C4-2B (cell line): ENCODE results near the gene FBXO42.

ENCODE experiments used
- ZFX ChIP-seq: fragments of 450-650 bp; IDR thresholded peaks from 2 replicates; pipeline ENCODE4 v1.6.1; 2017
- TF ChIP-seq, protein P1 (sequence below): fragments of 450-650 bp; conservative IDR thresholded peaks from 2 replicates; pipeline ENCODE4 v1.5.1; 2017; ENCODE audit warnings: mild to moderate bottlenecking

DNA sequence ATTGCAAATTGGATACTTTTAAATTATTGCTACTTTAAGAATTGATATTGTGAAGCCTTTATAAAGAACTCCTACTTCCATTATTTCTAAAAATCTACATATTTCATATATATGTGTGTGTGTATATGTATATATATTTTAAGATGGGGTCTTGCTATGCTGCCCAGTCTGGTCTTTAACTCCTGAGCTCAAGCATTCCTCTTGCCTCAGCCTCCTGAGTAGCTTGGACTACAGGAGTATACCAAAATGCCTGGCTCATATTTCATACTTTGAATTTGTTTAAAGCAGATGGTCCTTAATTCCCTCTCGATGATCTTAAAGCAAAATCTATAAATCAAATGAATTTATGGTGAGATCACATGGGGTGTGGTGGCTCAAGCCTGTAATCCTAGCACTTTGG, 90.2 kb downstream of the FBXO42 start:
- TF ChIP-seq ZFX, result no peak
- TF ChIP-seq, protein P1, sequence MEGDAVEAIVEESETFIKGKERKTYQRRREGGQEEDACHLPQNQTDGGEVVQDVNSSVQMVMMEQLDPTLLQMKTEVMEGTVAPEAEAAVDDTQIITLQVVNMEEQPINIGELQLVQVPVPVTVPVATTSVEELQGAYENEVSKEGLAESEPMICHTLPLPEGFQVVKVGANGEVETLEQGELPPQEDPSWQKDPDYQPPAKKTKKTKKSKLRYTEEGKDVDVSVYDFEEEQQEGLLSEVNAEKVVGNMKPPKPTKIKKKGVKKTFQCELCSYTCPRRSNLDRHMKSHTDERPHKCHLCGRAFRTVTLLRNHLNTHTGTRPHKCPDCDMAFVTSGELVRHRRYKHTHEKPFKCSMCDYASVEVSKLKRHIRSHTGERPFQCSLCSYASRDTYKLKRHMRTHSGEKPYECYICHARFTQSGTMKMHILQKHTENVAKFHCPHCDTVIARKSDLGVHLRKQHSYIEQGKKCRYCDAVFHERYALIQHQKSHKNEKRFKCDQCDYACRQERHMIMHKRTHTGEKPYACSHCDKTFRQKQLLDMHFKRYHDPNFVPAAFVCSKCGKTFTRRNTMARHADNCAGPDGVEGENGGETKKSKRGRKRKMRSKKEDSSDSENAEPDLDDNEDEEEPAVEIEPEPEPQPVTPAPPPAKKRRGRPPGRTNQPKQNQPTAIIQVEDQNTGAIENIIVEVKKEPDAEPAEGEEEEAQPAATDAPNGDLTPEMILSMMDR, result no peak
